Suppressor macrophage treated with lipopolysaccharide for 4 hours (primary cell): Measurements from ENCODE around the gene FAM221B.

Source experiments
- DNase-seq: peaks from one replicate; pipeline ENCODE4 v3.0.0-alpha.2; 2020

The FAM221B gene

DNA sequence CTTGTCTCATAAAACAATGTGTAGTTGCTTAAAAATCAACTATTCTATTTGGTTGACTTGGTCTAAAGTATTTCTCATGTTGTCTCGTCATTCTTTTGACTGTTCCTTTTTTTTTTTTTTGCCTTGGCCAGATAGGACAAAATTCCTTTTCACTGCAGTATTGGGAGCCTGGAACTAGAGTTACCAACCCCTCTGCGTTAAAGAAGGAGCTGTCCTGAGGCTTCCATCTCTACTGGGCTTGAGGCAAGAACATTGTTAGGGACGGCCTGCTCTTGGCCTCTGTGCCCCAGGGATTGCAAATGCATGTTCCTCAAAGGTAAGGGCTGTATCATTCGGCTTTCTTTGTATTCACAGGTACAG lies 38.5 kb downstream of the FAM221B start:
- no peak for DNase-seq

GRCh38 chr9:35789541-35789940 lies 39.0 kb downstream of the FAM221B start:
- DNase-seq: no peak

- DNase-seq: no peak
These were observed 45.1 kb downstream of the FAM221B start for GRCh38 chr9:35783418-35783817.

GRCh38 chr9:35781066-35781465 lies 47.5 kb downstream of the FAM221B start:
- DNase-seq: no peak

GRCh38 chr9:35778496-35778895 lies 50.0 kb downstream of the FAM221B start:
- DNase-seq: no peak

- DNase-seq: no peak
These were observed 52.5 kb downstream of the FAM221B start for GRCh38 chr9:35776018-35776417.

DNA sequence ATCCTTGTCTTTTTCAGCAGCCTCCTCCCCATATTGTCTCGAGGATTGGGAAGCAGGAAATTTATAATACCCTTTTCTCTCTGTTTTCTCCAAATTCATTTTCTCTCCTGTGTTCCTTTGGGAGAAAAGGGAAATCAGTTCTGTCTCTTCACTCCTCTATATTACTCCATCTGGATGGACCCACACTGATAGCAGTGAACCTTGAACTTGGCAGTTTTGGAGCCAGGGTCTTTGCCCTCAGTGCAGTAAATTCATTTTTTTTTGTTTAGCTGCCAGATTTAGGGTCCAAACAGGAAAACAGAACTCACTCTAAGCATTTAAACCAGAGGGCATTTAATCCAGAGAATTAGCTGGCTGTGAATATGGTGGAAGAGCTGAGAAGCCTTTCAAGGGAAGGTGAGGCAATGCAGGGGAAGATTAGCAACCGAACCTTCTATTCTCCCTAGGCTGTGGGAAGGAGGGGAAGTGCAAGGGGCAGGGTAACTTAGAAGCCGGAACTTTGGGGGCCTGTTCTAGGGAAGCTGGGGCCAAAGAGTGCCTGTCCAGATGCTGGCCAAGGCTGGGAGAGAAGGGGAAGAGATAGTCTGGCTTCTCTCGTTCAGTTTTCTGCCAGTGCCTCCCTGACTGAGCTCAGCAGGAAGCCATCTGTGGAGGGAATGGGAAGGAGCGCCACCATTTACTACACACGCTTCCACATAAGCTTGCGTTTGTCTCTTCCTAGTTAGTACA lies 53.5 kb downstream of the FAM221B start:
- DNase-seq: peak; percentile 51

- no peak for DNase-seq
These were observed 56.6 kb downstream of the FAM221B start for GRCh38 chr9:35771943-35772342.

GRCh38 chr9:35771534-35771933 lies 57.0 kb downstream of the FAM221B start:
- no peak for DNase-seq

DNA sequence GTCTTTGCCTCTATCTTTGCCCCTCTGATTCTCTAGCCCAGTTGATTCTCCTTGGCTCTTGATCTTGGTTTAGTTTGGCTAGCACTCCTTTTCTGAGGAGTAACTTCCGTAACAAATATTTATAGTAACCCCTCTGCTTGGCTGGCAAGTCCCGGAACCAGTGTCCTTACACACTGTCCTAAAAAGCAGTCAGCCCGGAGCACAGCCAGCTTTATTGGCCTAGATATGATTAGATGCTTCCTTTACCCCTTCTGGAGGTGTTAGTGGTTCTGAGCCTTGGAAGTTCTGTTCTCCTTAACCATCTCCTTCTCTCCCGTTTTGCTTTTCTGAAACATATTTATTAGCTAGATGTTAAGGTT lies 57.5 kb downstream of the FAM221B start:
- DNase-seq: no peak

DNA sequence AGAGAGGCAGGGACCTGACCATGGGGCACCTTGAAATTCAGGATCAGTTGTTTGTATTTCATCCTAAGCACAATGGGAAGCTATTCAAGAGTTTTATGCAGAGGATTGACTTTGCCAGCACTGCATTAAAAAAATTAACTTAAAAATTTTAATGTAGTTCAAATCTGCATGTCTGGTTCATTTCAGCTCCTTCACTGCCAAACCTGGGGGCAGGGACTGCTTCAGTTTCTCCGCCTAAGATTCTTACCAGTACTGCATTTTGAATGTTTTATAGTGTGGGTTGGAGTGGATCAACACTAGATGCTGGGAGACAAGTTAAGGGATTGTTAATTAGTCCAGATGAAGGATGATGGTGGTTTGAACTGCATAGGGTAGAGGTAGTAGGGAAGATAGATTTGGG lies 58.8 kb downstream of the FAM221B start:
- DNase-seq: no peak

GRCh38 chr9:35767458-35767857 lies 61.1 kb downstream of the FAM221B start:
- DNase-seq: no peak

DNA sequence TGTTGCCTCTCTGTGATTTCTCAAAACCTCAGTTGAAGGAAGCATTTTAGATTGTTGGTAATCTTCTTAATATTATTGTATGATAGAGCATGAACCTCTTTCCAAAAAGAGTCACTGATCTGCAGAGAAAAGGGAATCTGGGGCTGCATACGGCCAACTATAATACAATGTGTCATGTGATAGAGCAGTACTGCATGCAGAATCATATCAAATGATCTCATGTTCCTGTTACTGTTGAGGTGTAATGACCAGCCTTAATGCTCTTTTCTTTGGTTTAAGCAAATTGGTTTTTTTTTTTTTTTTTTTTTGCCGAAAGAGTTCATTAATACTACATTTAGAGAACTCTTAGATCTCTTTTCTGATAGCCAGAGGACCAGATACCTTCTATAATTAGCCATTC lies 61.5 kb downstream of the FAM221B start:
- no peak for DNase-seq
